Measurements from ENCODE around the gene GPR180. TPM values are rescaled to one million over a fixed set of nuclear protein-coding genes. Genes with fewer than 3 reads are reported as not detected.

Gene GPR180
- total and polyA plus RNA-seq, 2 of the 13 experiments (the other 11 are each of a cell fraction or from before 2014, with no cell fraction given) = not detected

- 48% methylated on average over 4 of the region's 4 CpGs for WGBS (ENCODE audit: low lambda C conversion rate)
- no peak for DNase-seq (ENCODE audit: low spot score)
- in situ Hi-C loops (cut with HindIII; ENCODE audit: extremely low pct_ligation_motif_present, low pct_unique_long_range_greater_than_20kb) (no loop called here), intact Hi-C loops (cut with micrococcal nuclease; ENCODE audit: unreplicated experiment) (no loop called here)
- Histone ChIP-seq H3K4me1 (ENCODE audit: insufficient read depth, low read length) (no peaks in the 10 kb centered on the region), H3K27me3 (ENCODE audit: control insufficient read depth in 1 of 2, insufficient read depth in 2 of 2, low read length in 2 of 2) (peaks cover 0 to 4% of the 10 kb centered on the region in 2 experiments; a peak in 1 of 5 replicates), H3K27ac (ENCODE audit: extremely low read length, insufficient read depth, low read length) (no peak overlapping the region), H3K4me3 (replicated peaks in 1 of 3; ENCODE audit: insufficient read depth in 1 of 3, low read depth in 2 of 3, low read length in 3 of 3) (no peak overlapping the region), H3K9me3 (ENCODE audit: low read length) (no peaks in the 10 kb centered on the region), H3K4me2 (ENCODE audit: low read depth, low read length) (no peak overlapping the region), H4K20me1 (ENCODE audit: insufficient read depth, low read length) (no peaks in the 10 kb centered on the region), H3K9ac (ENCODE audit: insufficient read depth, low read depth, low read length) (no peak overlapping the region), H2AFZ (ENCODE audit: low read length) (no peak overlapping the region), H3K79me2 (ENCODE audit: insufficient read depth, low read length) (no peaks in the 10 kb centered on the region), H3K36me3 (replicated peaks in 1 of 2; ENCODE audit: control insufficient read depth in 1 of 2, insufficient read depth in 2 of 2, low read length in 2 of 2) (no peaks in the 10 kb centered on the region)
- ChIA-PET CTCF (ENCODE audit: low intra/inter-chr PET ratio, low total read pairs) (no interaction called here), POLR2A (no interaction called here)
- ATAC-seq = no peak
- no peak for FAIRE-seq
- BruUV-seq (replicated peaks) = no TSS peak
- TF ChIP-seq ZNF260 (CRISPR knock-in tag; IDR thresholded peaks at IDR 0.05; ENCODE audit: borderline replicate concordance, low read depth) (no peak), ETV5 (CRISPR knock-in tag; IDR thresholded peaks at IDR 0.05; ENCODE audit: borderline replicate concordance) (no peak), FIP1L1 (IDR thresholded peaks at IDR 0.05; ENCODE audit: borderline replicate concordance, insufficient read depth, low read depth, low read length) (no peak), CHD4 (IDR thresholded peaks at IDR 0.05; ENCODE audit: borderline replicate concordance, low read length) (no peak), ZNF263 (CRISPR knock-in tag; IDR thresholded peaks at IDR 0.05) (no peak), NCOA5 (CRISPR knock-in tag; IDR thresholded peaks at IDR 0.05) (no peak), POLR2AphosphoS2 (IDR thresholded peaks at IDR 0.05; ENCODE audit: low read depth, low read length) (no peak)
- TF ChIP-seq, protein P1, sequence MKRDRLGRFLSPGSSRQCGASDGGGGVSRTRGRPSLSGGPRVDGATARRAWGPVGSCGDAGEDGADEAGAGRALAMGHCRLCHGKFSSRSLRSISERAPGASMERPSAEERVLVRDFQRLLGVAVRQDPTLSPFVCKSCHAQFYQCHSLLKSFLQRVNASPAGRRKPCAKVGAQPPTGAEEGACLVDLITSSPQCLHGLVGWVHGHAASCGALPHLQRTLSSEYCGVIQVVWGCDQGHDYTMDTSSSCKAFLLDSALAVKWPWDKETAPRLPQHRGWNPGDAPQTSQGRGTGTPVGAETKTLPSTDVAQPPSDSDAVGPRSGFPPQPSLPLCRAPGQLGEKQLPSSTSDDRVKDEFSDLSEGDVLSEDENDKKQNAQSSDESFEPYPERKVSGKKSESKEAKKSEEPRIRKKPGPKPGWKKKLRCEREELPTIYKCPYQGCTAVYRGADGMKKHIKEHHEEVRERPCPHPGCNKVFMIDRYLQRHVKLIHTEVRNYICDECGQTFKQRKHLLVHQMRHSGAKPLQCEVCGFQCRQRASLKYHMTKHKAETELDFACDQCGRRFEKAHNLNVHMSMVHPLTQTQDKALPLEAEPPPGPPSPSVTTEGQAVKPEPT (CRISPR knock-in tag; IDR thresholded peaks at IDR 0.05; ENCODE audit: low read depth) = no peak
- TF ChIP-seq, protein P2, sequence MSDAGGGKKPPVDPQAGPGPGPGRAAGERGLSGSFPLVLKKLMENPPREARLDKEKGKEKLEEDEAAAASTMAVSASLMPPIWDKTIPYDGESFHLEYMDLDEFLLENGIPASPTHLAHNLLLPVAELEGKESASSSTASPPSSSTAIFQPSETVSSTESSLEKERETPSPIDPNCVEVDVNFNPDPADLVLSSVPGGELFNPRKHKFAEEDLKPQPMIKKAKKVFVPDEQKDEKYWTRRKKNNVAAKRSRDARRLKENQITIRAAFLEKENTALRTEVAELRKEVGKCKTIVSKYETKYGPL (CRISPR knock-in tag; IDR thresholded peaks at IDR 0.05) = no peak
Measured at GRCh38 chr13:94612050-94612449, 10.4 kb downstream of the GPR180 start.
